ENCODE measurements around the gene IFT27.

Gene IFT27

GRCh38 chr22:36796552-36797175, 20.7 kb upstream of the IFT27 start:
- DNase-seq = no peak

- DNase-seq = no peak
Observed at GRCh38 chr22:36795633-36796032, 19.7 kb upstream of the IFT27 start.

GRCh38 chr22:36790648-36791047, 14.7 kb upstream of the IFT27 start:
- DNase-seq = no peak

GRCh38 chr22:36787204-36787988, 11.5 kb upstream of the IFT27 start:
- DNase-seq = no peak

- no peak for DNase-seq
Observed at GRCh38 chr22:36783743-36784142, 7.8 kb upstream of the IFT27 start.

GRCh38 chr22:36781656-36782627, 6.0 kb upstream of the IFT27 start:
- peak; percentile 29 to 77 for DNase-seq

GRCh38 chr22:36778020-36778419, 2.1 kb upstream of the IFT27 start:
- no peak for DNase-seq

GRCh38 chr22:36776722-36777121, 803 bp upstream of the IFT27 start:
- DNase-seq = no peak

GRCh38 chr22:36775586-36775963, 344 bp downstream of the IFT27 start:
- DNase-seq = no peak

- DNase-seq = peak in 1 of 2 experiments; percentile 4
Observed at GRCh38 chr22:36773935-36774334, 2.0 kb downstream of the IFT27 start.

GRCh38 chr22:36772451-36772850, 3.5 kb downstream of the IFT27 start:
- DNase-seq = no peak

GRCh38 chr22:36771356-36772063, 4.4 kb downstream of the IFT27 start:
- no peak for DNase-seq

GRCh38 chr22:36770513-36771231, 5.2 kb downstream of the IFT27 start:
- DNase-seq = no peak

- DNase-seq = no peak
Observed at GRCh38 chr22:36769541-36770512, 6.1 kb downstream of the IFT27 start.

- DNase-seq = no peak
Observed at GRCh38 chr22:36768616-36769015, 7.3 kb downstream of the IFT27 start.

- no peak for DNase-seq
Observed at GRCh38 chr22:36768141-36768540, 7.8 kb downstream of the IFT27 start.

GRCh38 chr22:36767035-36767775, 8.7 kb downstream of the IFT27 start:
- DNase-seq = no peak

- no peak for DNase-seq
Observed at GRCh38 chr22:36765943-36766450, 9.9 kb downstream of the IFT27 start.

GRCh38 chr22:36765131-36765942, 10.6 kb downstream of the IFT27 start:
- DNase-seq = no peak

Measured in SW 1271 (cell line).